Activated T-cell treated with anti-CD3 and anti-CD28 coated beads, Interleukin-2, amount 50 U/mL, for 48 hours (primary cell): ENCODE data around the gene DRGX.
A peak's percentile ranks its signal among the peaks of the same experiment; 100 is the strongest.

Experiments used
- DNase-seq, 2 experiments: peaks; one replicate each; pipeline ENCODE4 v3.0.0-alpha.2; 2020

The DRGX gene

GRCh38 chr10:49334964-49335363 is 60.9 kb downstream of the DRGX start:
- DNase-seq, result no peak

- DNase-seq, result no peak
Measured at GRCh38 chr10:49333192-49333591, 62.7 kb downstream of the DRGX start.

DNA sequence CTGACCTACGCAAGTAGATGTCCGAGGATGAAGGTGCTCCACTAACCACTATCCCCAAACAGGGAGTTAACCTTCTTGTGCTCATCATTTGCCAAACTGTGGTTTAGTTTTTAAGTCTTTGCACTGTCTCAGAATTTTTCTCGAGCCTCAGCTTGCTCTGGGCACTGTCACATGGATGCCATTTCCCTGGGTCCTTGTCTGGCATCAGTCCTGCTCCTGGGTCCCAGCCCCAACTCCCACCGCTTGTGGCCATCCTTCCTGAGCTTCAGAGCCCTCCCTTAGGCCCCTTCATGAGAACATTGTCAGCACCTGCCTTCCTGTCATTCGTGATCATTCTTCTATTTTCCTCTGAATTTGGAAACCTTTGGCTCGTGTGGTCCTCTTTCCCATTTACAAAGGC is 63.1 kb downstream of the DRGX start:
- no peak for DNase-seq

DNA sequence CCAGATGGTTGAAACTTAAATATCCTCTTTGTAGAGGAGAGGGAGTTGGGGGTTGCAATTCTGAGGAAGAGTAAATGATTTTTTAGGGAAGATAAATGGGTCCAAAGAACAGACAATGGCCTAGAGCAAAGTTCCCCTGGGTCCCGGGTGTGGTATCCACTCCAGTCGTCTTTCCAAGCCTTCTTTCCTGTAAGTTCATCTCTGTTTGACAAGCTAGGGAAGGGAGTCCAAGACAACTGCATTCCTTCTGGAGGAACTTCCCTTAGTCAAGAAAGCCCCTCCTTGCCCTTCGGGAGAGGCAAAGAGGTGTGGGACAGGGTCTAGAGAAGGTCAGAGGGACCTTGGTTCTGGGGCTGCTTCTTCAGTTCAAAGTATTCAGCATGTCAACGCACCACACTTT is 63.6 kb downstream of the DRGX start:
- no peak for DNase-seq

- DNase-seq, result no peak
Measured at GRCh38 chr10:49331431-49331830, 64.5 kb downstream of the DRGX start.

GRCh38 chr10:49330127-49330665 is 65.7 kb downstream of the DRGX start:
- no peak for DNase-seq

- no peak for DNase-seq
Measured at GRCh38 chr10:49329146-49329505, 66.8 kb downstream of the DRGX start.

GRCh38 chr10:49328401-49329145 is 67.3 kb downstream of the DRGX start:
- DNase-seq, result no peak

DNA sequence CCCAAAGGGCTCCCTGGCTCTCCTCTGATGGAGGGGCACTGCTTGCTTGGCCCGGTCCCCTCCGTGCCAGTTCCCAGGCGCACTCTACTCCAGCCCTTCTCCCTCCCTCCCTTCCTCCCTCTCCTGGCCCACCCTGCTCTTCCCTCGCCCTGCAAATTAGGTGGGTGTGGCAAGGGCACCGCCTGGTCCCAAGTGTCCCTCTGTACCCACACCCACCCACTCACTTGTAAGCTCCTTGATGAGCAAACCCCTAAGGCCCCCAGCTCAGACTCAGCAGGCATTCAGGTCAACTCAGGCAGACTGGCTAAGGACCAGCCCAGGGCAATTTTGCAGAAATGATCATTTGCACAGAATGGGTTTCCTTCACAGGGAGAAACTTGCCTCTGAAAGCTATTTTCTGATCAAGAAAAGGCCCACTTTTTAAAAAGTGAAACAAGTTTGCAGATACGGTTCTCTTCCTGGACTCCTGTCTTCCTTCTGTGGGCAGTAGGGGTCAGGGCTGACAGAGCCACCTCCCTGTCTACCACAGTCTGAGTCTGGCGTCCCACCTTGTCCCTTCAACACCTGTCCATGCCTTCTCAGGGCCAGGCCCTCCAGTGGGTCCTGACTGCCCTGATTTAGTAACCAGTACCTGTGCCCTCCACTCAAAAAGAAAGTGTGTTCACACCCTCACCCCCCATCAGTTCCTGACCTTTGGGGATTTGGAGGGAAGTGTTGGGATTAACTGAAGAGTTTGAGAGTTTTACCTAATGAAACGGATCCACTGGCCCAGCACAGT is 68.7 kb downstream of the DRGX start:
- DNase-seq, result no peak

- DNase-seq, result peak in 1 of 2 experiments; percentile 4
Measured at GRCh38 chr10:49325916-49326783, 69.7 kb downstream of the DRGX start.

DNA sequence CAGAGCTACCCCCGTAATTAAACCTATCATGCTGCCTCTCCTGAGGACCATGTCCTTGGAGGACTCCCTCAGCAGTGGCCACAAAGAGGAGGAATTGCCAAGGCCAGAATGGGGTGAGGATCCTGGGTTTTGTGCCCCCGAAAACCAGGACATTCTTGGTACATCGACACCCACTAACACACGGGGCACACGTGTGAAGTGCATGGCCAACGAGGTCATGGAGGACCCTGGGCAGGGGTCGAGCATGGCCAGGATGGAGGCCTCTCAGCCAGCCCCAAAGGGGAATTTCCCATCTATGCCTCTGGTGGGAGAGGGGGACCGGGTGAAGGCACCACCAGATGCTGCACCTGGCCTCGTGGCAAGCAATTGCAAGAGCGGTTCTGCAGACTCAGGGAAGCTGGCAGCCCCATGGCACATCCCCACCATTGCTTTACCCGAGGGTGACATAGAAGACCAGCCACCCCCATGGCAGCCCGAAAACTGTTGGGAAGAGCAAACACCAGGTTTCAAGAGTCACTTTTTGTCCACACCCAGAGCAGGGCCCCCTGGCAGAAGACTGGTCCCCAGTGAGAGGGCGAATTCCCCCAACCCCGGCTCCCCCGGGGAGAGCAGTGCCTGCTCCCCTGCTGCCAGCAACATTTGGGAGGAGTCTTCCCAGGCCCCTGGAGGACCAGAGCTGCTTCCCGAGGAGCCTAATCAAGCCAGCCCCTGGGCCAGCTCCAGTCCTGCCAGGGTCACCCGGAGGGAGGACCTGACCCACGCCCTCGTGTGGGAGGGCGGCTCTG is 70.6 kb downstream of the DRGX start:
- no peak for DNase-seq

- peak in 1 of 2 experiments; percentile 4 for DNase-seq
Measured at GRCh38 chr10:49324711-49325110, 71.2 kb downstream of the DRGX start.

DNA sequence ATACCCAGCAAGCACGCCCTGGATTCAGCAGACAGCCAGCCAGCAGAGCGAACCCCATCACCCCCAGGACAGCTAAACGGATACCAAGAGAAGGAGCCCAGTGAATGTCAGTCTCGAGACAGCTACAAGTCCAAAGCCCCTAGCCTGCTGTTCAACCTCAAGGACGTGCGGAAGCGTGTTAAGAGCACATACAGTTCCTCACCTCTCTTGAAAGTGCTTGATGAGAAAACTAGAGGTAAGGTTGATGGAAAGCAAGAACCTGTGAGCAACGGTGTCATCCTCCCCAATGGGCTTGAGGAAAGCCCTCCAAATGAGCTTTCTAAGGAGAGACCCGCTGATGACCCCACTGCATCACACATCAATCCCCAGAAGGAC is 72.0 kb downstream of the DRGX start:
- no peak for DNase-seq

- peak in 1 of 2 experiments; percentile 9 for DNase-seq
Measured at GRCh38 chr10:49323171-49323895, 72.6 kb downstream of the DRGX start.

- no peak for DNase-seq
Measured at GRCh38 chr10:49322371-49323170, 73.3 kb downstream of the DRGX start.

- no peak for DNase-seq
Measured at GRCh38 chr10:49321021-49321420, 74.9 kb downstream of the DRGX start.

DNA sequence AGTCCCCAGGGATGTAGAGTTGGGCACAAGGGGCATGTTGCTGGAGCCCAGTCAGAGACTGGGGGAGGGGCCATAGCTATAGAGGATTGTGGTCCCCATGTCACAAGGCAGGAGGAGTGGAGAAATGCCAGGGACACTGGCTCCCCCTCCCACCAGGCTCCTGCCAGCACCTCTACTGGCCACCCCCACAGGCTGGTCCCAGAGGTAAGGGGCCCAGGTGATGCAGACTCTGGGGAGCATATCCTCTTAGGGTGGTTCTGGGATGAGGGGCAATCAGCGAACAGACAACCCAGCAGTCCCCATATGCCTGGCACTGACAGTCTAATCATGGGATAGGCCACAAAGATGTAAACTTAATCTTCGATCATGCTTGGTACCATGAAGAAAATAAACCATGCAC is 75.7 kb downstream of the DRGX start:
- no peak for DNase-seq

DNA sequence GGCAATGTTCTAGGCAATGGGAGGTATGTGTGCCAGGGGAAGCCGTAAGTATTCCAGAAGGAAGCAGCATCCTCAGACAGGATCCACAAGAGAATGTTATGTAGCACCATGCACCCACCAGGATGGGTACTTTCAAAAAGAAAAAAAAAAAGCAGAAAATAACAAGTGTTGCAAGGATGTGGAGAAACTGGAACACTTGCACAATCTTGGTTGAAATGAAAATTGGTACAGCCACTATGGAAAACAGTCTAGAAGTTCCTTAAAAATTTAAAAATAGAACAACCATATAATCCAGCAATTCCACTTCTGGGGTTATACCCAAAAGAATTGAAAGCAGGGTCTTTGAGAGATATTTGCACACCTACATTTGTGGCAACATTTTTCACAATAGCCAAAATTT is 76.7 kb downstream of the DRGX start:
- no peak for DNase-seq

DNA sequence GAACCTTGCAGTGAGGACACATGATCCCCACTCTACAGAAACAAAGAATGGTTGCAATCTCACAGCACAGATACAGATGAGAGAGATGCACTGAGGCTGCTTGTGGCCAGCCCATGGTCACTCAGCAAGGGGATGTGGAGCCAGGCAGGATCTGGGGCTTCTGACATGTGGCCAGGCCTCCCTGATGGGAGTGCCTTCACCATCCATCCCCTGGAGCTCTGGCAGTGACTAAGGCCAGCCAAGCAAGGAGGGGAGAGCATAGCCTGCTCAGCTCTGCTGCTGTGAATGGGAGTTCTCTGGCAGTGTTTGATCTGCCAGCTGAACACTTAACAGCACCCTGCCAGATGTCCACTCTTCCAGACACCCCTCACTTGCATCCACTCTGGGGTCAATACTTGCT is 77.1 kb downstream of the DRGX start:
- no peak for DNase-seq

DNA sequence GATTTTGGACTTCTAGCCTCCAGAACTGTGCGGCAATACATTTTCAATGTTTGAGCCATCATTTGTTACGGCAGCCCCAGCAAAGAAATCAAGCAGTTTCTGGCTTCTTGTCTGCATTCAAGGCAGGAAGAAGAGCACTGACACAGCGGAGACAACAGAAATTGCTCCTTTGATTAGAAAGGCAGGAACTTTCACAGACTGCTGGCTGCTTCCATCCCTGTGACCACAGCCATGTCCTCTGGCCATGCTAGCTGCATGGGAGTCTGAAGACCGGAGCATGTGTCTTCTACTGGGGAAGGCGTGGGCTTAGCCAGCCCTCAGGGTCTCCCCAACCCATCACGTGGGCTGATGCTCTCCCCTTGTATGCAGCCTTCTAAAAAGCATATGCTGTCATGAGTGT is 77.9 kb downstream of the DRGX start:
- no peak for DNase-seq

DNA sequence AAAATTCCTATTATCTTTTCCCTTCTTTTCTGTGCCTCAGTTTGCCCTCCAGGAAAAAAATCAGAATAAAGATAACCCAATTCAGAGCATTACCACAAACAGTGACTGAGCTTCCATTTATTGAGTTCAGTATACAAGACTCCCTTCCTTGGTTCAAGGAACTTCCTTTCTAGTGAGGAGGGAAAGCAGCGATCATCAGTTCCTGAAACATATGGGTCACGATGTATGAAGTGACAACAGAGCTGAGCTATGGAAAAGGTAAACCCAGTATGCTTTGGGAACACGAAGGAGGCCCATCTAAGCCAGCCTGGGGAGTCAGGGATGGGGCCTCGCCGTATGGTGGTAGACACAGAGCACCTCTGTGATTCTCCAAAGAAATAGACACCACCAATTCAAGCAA is 81.1 kb downstream of the DRGX start:
- DNase-seq, result no peak
